GM12873 (cell line): Measurements from ENCODE around the gene ADAMTS16.

ENCODE experiments used
- CTCF ChIP-seq: IDR thresholded peaks from 2 replicates; pipeline ENCODE4 v1.5.1; 2012; ENCODE audit warnings: low read depth, mild to moderate bottlenecking, moderate library complexity, low read length, control low read depth; ENCODE audit not compliant: insufficient read depth; ENCODE audit errors: missing control alignments

ADAMTS16 gene

GRCh38 chr5:5275211-5275610 lies 135.1 kb downstream of the ADAMTS16 start:
- TF ChIP-seq CTCF = no peak

GRCh38 chr5:5276430-5276829 lies 136.3 kb downstream of the ADAMTS16 start:
- no peak for TF ChIP-seq CTCF

GRCh38 chr5:5276951-5277517 lies 136.9 kb downstream of the ADAMTS16 start:
- TF ChIP-seq CTCF = no peak

- no peak for TF ChIP-seq CTCF
Measured at GRCh38 chr5:5278201-5278814, 138.2 kb downstream of the ADAMTS16 start.

GRCh38 chr5:5278815-5279381 lies 138.8 kb downstream of the ADAMTS16 start:
- no peak for TF ChIP-seq CTCF

GRCh38 chr5:5285906-5286305 lies 145.8 kb downstream of the ADAMTS16 start:
- no peak for TF ChIP-seq CTCF

GRCh38 chr5:5287419-5287818 lies 147.3 kb downstream of the ADAMTS16 start:
- no peak for TF ChIP-seq CTCF
